Astrocyte (in vitro differentiated cells and primary cell): ENCODE results near the gene PRAF2.

Source experiments
- EZH2 ChIP-seq: IDR thresholded peaks from 2 replicates; pipeline ENCODE4 v1.6.1; 2012; ENCODE audit warnings: mild to moderate bottlenecking, low read length, inconsistent platforms; ENCODE audit not compliant: insufficient read depth
- TF ChIP-seq, protein P1 (sequence below): IDR thresholded peaks from 2 replicates; pipeline ENCODE4 v1.5.1; 2011; ENCODE audit warnings: low read depth, mild to moderate bottlenecking, inconsistent platforms, low read length, moderate library complexity; ENCODE audit not compliant: insufficient read depth

DNA sequence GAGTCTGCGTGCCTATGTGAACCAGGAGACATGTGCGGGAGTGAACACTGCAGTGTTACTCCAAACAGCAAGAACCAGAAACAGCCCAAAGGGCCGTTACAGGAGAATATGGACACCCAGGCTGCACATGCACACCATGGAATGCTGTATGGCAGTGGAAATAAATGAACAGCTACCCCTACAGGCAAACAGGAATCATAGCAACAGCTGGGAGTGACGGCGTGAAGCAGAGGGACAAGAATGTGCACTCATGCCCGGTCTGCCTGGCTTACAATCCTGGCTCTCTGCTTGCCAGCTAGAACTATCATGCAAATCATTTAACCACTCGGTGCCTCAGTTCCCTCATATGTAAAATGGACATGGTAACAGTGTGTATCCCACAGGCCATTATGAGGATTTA, 33.1 kb upstream of the PRAF2 start:
- TF ChIP-seq, protein P1, sequence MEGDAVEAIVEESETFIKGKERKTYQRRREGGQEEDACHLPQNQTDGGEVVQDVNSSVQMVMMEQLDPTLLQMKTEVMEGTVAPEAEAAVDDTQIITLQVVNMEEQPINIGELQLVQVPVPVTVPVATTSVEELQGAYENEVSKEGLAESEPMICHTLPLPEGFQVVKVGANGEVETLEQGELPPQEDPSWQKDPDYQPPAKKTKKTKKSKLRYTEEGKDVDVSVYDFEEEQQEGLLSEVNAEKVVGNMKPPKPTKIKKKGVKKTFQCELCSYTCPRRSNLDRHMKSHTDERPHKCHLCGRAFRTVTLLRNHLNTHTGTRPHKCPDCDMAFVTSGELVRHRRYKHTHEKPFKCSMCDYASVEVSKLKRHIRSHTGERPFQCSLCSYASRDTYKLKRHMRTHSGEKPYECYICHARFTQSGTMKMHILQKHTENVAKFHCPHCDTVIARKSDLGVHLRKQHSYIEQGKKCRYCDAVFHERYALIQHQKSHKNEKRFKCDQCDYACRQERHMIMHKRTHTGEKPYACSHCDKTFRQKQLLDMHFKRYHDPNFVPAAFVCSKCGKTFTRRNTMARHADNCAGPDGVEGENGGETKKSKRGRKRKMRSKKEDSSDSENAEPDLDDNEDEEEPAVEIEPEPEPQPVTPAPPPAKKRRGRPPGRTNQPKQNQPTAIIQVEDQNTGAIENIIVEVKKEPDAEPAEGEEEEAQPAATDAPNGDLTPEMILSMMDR = peak; percentile 52
- TF ChIP-seq EZH2 = no peak
